AML-193 (cell line): ENCODE results near the gene TIMM44.
"Not testable (repeated sequence)": the region's sequence is repeated elsewhere in the genome, so short reads cannot be mapped to it uniquely, and the experiment has no call there.

Experiments used
- DNase-seq, 2 experiments: peaks; one replicate each; lab custom pipeline; 2025; lab: John Stamatoyannopoulos, UW

The TIMM44 gene

DNA sequence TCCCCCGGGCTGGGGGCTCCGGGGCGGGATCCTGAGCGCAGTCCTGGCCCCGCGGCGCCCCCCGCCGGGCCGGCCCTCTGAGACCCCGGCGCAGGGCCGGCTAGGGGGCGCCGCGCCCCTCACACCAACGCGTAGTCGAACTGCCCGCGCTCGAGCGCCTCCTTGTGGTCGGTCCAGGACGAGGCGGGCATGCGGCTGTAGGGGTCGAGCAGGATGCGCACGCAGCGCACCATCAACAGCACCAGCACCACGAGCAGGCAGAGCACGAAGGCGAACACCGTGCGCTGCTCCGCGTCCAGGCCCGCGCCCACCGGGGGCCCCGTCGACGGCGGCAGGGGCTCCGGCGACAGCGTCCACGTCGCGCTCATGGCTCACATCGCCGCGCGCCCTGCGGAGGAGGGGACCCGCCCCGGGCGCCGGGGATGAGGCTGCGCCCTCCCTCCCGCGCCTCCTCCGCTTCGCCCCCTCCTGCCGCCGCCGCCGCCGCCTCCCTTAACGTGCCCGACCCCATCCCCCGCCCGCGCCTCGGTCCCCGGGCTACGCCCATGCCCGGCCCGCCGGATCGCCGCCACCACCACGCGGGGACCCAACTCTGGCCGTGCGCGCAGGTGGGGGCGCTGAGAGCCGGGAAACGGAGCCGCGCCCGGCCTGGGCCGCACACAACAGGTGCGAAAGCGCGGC is 18.2 kb downstream of the TIMM44 start:
- DNase-seq: peak; percentile 24 to 32

DNA sequence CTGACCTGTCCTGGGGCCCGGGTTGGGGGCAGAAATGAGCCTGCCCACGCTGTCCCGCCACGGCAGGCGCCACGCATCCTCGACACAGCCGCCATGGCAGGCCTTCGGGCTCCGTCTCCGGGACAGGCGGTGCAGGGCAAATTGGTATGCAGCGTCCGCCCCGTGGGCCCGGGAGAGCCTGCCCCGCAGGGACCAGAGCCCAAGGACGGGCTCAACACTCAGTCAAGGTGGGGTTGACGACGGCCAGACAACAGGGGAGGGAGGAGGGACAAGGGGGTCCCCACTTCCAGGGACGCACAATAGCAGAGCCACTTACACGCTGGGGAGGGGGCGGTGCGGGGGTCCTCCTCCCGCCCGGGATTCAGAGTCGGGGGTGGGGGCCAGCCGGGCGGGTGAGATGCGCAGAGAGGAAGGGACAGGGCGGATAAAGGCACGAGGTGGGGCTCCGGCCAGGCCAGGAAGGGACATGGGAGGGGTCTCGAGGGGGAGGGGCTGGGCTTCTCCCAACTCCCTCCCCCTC is 18.8 kb downstream of the TIMM44 start:
- DNase-seq: no peak

DNA sequence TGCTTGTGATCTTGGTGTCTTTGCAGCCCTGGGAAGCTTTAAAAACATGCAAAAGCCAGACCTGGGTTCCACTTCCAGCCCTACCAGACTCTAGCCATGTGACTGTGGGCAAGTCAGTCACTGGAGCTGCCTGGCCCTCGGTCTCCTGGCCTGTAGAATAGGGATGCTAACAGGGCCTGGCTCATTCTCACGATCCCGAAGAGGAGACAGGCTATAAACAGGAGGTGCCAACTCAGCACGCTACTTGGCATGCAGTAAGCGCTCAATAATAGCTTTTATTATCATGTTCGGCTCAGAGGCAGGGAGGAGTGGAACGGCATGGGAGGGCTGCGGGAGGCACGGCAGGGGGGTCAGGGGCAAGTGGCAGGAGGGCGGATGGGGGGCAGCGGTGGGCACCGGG is 19.2 kb downstream of the TIMM44 start:
- no peak for DNase-seq

DNA sequence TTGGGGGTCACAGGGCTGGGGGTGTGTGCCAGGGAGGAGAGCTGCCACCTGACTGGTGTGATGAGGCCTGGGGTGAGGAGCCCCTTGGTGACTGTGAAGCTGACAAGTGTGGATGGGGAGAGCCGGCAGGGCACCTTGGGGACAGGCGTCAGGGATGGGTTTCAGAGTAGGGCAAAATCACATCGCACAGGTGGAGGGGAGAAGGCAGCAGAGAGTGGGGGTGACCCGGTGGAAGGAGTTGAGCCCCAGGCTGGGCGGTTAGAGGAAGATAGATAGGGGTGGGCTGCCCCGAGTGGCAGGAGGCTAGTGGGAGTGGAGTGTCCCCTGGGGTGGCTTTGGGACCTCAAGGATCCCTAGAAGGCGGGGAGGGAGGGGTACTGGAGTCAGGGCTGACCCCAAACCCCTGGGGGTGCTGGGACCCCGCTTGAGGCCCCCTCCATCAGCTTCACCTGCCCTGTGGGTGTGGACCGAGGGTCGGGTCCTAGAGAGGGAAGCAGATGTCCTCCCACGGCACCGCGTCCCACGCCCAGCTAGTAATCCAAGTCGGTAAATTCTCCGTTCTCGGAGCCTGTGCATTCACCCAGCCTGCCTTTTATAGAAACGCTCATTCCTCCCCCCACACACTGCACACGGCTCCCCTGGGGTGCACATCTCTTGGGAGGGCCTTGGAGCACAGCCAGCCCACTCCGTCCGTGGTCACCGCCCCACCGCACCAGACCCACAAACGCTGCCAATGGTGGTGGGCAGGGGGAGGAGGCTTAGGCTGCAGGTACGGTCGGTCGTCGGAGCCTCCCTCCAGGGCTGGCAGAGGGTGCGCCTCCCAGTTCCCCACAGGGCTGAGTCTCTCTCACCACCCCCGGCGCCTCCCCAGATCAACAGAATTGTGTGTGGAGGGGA is 19.9 kb downstream of the TIMM44 start:
- no peak for DNase-seq

DNA sequence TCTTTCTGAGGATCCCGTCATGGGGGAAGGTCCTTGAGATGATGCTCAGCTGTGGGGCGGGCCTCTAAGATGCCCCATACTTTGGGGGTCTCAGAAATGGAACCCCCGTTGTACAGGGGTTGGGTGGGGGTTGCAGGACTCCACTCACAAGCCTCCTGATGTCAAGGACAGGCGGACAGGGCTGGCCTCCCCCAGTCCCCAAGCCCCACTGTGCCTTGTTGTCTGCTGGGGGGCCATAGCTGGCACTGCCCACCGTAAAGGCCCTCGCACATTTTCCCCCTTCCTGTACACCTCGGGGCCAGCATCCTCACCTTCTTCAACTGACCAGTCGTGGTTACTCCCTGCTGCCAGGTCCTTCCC is 20.6 kb downstream of the TIMM44 start:
- no peak for DNase-seq

DNA sequence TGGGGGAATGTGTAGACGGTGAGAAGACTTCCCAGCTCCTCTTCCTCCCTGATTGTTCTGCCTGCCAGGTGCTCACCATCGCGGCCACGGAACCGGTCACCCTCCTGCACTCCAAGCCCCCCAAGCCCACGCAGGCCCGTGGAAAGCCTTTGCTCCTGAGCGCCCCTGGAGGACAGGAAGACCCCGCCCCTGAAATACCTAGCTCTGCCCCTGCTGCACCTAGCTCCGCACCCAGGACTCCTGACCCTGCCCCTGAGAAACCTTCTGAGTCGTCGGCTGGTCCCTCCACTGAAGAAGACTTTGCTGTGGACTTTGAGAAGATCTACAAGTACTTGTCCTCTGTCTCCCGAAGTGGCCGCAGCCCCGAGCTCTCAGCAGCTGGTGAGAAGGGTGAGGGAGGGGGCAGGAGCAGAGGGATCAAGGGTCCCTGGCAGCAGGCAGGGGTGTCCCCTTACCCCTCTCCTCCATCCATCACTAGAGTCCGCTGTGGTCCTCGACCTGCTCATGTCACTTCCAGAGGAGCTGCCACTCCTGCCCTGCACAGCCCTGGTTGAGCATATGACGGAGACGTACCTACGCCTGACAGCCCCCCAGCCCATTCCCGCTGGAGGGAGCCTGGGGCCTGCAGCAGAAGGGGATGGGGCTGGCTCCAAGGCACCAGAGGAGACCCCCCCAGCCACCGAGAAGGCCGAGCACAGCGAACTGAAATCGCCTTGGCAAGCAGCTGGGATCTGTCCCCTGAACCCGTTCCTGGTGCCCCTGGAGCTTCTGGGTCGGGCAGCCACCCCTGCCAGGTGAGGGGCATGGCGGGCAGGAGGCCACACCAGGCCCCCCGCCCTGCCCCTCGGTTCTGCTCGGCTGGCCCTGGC is 21.3 kb downstream of the TIMM44 start:
- no peak for DNase-seq

DNA sequence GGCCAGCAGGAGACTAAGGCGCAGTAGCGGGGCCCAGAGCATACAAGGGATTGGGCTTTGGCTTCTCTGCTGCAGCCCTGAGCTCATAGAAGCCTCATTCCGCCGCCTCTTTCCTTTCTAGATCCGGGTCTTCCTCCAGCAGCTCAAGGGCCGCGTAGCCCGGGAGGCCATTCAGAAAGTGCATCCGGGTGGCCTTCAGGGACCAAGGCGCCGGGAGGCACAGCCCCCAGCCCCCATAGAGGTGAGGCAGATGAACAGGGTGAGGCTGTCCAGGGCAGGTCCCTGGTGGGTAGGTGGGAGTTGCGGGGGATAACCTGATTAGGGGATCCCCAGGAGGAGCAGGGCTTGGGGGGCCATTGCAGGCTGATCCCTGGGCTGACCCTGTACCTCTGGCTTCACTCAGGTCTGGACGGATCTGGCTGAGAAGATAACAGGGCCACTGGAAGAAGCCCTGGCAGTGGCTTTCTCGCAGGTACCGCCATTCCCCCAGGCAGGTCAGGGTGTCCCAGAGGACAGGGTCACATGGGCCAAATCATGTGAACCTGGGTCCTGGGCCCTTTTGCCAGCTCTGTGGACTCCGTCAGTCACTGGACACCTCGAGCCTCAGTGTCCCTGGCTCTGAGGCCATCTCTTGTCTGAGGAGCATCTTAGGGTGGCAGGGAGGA is 22.0 kb downstream of the TIMM44 start:
- DNase-seq: no peak

DNA sequence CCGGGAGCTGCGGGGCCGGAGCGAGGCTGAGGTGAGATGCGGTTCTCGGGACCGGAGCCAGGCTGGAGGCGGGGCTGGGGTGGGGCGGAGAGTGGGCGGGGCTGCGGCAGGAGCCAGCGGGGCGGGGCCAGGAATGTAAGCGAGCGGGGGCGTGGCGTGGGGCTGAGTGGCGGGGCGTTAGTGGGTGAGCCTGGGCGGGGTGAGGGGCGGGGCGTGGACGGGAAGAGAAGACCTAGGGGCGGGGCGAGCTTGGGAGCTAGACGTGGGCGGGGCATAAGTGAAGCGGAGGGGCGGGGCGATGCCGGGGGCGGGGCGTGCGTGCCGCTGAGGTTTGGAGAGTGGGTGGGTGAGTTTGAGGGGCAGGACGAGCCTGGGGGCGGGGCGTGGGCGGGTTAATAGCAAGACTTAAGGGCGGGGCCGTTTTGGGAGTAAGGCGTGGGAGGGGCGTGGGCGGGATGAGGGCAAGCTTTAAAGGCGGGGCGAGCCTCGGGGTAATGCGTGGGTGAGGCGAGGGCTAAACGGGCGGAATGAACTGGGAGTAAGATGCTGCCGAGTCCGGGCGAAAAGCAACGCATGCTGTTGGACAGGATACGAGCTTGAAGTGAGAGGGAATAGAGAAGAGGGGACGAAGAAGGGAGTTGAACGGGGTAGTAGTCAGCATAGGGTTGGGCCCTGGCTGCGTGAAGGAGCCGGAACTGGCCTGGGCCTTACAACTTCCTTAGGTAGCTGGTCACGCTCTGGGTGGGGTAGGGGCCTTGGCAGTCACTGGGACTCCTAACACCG is 22.8 kb downstream of the TIMM44 start:
- DNase-seq: peak; percentile 92 to 93

DNA sequence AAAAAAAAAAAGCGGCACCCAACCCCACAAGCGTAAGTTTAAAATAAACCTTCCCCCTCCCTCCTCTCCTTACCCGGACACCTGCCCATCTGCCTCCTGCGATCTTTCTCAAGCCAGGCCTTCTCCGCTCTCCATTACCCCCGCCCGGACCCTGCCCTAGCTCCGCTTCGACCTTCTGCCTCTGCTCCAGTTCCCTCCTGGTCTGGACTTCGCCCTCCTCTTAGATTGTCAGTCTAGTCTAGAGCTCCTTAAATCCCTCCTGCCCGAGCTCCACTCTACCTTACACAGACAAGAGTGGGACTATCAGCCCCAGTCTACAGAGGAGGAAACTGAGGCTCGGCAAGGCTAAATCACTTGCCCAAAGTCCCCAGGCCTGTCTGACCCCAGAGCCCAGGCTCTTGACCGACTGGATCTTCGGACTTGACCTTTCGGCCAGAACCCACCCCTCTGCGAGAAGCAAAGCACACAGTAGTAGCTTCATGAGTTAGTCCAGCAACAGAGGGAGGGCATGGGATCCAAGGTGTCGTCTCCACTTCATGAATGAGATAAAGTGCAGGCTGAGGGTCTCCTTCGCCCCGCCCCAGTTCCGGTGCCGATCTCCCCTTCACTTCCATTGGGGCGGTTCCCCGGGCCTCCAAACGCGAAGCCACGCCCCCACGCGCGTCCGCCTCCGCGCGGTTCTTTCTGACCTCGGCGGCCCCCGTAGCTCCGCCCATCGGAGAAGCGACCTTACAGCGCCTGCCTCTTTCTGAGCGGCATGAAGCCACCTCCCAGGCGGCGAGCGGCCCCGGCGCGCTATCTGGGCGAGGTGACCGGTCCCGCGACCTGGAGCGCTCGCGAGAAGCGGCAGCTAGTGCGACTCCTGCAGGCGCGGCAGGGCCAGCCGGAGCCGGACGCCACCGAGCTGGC is 23.6 kb downstream of the TIMM44 start, which contains the start of gene SNAPC2:
TSS of gene SNAPC2 (plus strand) at position 729 of the 909 bp plus-strand sequence. CDS start at position 758, 29 bp downstream.
- peak; percentile 85 to 86 for DNase-seq

DNA sequence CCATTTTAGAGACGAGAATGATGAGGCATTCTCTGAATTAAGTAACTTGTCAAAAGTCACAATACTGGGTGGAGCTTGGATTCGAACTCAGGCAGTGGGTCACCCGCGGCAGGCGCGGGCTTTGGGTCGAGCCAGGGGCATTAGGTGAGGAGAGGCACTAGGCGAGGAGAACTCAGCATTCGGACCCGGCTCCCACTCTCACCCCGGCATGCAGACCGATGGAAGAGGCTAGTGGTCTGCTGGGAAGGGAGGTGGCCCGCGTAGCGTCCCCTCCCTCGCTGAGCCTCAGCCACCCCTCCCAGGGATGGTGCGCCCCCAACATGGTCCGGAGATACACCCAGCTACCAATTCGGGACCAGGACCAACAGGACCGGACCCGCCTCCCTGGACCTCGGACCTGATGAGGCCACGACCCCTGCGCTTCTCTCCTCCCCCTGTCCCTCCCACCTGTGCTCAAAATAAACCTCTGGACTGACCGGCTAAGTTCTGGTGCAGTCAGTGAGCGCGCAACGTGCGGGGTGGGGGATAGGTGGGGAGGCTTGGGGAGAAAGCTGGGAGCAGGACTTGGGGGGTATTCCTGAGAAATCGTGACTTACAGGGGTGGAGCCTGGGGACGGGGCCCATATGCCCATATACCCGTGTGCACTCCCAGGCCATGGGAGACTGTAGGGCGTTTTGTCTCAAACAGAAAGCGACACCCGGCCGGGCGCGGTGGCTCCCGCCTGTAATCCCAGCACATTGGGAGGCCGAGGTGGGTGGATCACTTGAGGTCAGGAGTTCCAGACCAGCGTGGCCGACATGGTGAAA is 24.6 kb downstream of the TIMM44 start:
- no peak for DNase-seq

DNA sequence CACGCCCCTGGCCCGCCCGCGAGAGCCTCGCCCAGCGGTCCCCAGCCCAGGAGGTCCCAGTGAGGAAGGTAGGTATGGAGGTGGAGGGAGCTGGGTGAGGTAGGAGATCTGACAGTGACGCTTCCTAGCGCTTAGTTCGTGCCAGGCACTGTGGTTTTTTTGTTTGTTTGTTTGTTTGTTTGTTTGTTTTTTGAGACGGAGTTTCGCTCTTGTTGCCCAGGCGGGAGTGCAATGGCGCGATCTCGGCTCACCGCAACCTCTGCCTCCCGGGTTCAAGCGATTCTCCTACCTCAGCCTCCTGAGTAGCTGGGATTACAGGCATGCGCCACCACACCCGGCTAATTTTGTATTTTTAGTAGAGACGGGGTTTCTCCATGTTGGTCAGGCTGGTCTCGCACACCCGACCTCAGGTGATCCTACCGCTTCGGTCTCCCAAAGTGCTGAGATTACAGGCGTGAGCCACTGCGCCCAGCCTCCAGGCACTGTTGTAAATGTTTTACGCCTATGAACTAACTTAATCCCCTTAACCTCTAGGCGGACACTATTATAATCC is 25.3 kb downstream of the TIMM44 start:
- not testable (repeated sequence) for DNase-seq

DNA sequence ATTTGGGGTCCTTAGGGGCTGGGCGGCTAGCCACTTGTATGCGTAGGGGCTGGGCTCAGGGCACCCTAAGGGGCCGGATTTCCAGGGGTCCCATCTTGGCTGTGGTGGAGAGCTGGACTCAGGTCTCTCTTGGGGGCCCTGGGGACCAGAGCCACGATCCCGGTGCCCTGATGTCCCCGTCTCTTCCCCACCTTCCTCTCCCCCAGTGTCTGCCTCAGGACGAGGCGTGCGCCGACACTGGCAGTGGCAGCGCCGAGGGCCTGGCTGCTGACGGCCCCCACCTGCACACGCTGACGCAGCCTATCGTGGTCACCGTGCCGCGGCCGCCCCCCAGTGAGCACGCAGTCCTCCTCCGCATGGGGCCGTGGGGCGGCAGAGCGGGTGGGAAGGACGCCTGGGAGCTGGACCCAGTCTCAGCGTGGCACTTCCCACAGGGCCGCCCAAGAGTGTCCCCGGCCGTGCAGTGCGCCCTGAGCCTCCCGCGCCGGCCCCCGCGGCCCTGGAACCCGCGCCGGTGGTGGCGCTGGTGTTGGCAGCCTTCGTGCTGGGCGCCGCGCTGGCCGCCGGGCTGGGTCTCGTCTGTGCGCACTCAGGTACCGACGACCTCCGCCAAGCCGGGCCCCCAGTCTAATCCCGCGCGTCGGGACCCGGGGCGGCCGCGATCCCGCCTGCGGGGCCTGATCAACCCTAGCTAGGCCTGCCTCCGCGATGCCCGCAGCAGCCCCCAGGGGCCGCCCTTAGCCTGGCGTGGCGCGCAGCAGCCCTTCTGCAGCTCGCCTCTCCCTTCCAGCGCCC is 26.0 kb downstream of the TIMM44 start:
- peak in 1 of 2 experiments; percentile 42 for DNase-seq

DNA sequence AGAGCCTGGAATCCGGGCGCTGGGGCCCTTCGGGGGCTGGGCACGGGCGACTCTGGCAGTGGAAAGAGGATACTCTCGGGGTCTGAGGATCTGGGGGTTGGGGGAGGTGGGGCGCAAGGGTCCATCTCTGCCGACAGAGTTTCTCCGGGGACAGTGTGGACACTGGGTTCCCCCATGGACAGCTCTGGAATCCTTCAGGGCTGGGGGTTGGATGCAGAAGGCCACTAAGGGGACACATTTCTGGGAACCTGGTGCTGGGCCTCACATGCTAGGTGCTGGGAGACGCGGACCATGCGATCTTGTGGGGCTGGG is 26.6 kb downstream of the TIMM44 start:
- no peak for DNase-seq

DNA sequence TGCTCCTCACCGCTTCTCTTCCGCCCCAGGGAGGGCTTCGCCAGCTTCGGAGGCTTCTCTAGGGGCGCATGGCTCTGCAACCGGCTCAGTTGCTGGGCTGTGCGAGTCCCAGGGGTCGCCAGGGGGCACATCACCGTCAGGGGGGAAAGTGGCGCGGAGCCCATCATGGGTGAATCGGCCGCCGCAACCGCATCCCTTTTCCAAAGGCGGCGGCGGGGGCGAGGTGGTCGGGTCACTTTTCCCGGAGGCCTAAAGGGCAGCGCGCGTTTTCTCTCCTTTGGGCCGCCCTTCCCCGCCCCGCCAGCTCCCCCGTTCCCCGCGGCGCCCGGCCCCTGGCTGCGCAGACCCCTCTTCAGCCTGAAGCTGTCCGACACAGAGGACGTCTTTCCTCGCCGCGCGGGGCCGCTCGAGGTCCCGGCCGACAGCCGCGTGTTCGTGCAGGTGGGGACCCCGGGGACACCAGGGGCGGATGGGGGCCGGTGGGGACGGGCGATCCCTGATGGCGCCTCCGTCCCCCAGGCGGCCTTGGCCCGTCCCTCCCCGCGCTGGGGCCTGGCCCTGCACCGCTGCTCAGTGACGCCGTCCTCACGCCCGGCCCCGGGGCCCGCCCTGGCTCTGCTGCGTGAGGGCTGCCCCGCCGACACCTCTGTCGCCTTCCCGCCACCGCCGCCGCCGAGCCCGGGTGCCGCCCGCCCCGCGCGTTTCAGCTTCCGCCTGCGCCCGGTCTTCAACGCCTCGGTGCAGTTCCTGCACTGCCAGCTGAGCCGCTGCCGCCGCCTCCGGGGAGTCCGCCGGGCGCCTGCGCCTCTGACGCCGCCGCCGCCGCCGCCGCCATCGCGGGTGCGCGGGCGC is 27.1 kb downstream of the TIMM44 start:
- no peak for DNase-seq

DNA sequence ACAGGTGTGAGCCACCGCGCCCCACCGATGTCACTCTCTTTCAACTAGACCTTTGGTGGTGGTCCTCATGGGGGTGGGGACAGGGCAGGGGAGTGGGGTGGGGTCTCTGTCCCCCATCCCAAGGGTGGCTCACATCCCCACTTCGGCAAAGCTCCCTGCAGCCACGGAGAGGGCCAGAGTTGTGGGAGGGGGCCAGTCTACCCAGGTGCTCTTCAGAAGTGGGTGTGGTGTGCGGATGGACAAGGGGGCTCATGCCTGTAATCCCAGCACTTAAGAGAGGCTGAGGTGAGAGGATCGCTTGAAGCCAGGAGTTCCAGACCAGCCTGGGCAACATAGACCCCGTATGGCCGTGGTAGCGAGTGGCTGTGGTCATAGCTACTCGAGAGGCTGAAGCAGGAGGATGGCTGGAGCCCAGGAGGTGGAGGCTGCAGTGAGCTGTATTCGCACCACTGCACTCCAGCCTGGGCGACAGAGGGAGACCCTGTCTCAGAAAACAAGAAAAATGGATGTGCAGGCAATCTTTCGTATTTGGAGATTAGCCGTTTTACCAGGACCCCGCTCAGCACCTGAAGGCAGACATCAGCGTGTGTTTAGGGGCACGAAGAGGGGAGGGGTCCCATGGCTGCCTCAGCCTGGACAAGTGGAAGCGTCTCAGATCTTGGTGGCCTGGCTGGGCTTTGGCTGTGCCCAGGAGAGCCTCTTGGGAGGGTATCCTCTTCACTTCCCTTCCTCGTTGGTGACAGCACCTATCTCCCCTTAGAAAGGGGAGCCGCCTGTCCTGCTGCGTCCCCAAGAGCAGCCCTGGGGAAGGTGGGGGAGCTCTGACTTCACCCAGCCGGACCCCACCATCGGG is 28.0 kb downstream of the TIMM44 start:
- DNase-seq: no peak

DNA sequence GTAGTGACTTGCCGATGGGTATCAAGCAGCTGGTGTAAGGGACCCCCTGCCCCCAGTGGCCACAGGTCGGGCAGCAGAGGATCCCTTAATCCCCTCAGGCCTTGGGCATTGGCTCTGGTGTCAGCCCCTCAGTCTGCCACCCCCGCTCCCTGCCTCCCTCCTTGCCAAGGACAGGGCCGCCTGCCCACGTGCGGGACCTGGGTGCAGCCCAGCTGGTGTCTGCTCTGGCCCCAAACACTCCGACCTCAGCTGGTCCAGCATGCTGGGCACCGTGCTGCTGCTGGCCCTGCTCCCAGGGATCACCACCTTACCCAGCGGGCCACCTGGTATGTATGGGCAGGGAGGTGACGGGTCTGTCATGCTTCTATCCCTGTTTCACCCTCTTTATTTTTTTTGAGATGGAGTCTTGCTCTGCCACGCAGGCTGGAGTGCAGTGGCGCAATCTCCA is 28.8 kb downstream of the TIMM44 start, which contains the start of gene TGFBR3L:
TSS of gene TGFBR3L (plus strand) at position 233 of the 448 bp plus-strand sequence.
- no peak for DNase-seq
